H1 (cell line): ENCODE measurements around the gene CFAP58. TPM values are rescaled to one million over a fixed set of nuclear protein-coding genes. Genes with fewer than 3 reads are reported as not detected.

ENCODE experiments used
- BRCA1 ChIP-seq: IDR thresholded peaks from 2 replicates; pipeline ENCODE4 v1.6.1; 2012; ENCODE audit warnings: low read depth, low read length, improper control_type of control experiment
- CEBPB ChIP-seq: IDR thresholded peaks from 2 replicates; pipeline ENCODE4 v1.6.1; 2012; ENCODE audit warnings: low read depth, low read length
- CHD7 ChIP-seq: fragments of 300-600 bp; sonication (generic); IDR thresholded peaks from 2 replicates; pipeline ENCODE4 v1.7.1; 2012; ENCODE audit warnings: low read length, moderate library complexity, mild to moderate bottlenecking, inconsistent platforms; ENCODE audit not compliant: insufficient replicate concordance
- GABPA ChIP-seq: IDR thresholded peaks from 2 replicates; pipeline ENCODE4 v1.6.1; 2011; ENCODE audit warnings: mild to moderate bottlenecking, low read length, moderate library complexity, borderline replicate concordance; ENCODE audit not compliant: insufficient read depth
- RNF2 ChIP-seq: fragments of 200-900, 300-1000 bp; sonication (generic); IDR thresholded peaks from 2 replicates; pipeline ENCODE4 v1.7.1; 2016; ENCODE audit warnings: borderline replicate concordance, low read depth, mild to moderate bottlenecking, antibody characterized with exemption, low read length; ENCODE audit not compliant: poor library complexity, severe bottlenecking; ENCODE audit errors: missing control alignments
- SAP30 ChIP-seq: fragments of 300-600 bp; sonication (generic); IDR thresholded peaks from 2 replicates; pipeline ENCODE4 v1.7.1; 2012; ENCODE audit warnings: low read length, moderate library complexity, mild to moderate bottlenecking, inconsistent platforms; ENCODE audit not compliant: insufficient read depth, insufficient replicate concordance
- ZNF274 ChIP-seq: IDR thresholded peaks from 2 replicates; pipeline ENCODE4 v1.7.0; 2012; ENCODE audit warnings: low read length, borderline replicate concordance; ENCODE audit errors: extremely low read depth
- polyA plus RNA-seq, 7 experiments: library from polyadenylated mRNA; depleted of rRNA in 3 of 7; stranded (reverse) in 5 of 7; unstranded in 2 of 7; fragments of >200 nt in 5 of 7; fragments of 200-250 nt in 2 of 7; gene quantifications; 1 replicate in 5 of 7; 2 replicates in 1 of 7; 4 replicates in 1 of 7; pipeline versions ENCODE4 v1.2.1 to v1.2.3, GENCODE V29; 2011 to 2013; ENCODE audit warnings: missing spikeins in 2 of 7, mixed read lengths in 2 of 7
- total RNA-seq: library from RNA; stranded (reverse); fragmentation: NEBNext Ultra II Directional; extraction: Animal tissue kit (Norgen Biotek cat#: 25700); gene quantifications from 2 replicates; pipeline ENCODE4 v1.2.1, GENCODE V29; 2021

CFAP58 gene
- total and polyA plus RNA-seq, 2 of the 8 experiments (the other 6 are each of a cell fraction or from before 2014, with no cell fraction given) = 0.32 to 0.71 TPM

- TF ChIP-seq CHD7 = no peak
- TF ChIP-seq CEBPB = no peak
- TF ChIP-seq GABPA = no peak
- TF ChIP-seq ZNF274 = no peak
- no peak for TF ChIP-seq SAP30
- TF ChIP-seq RNF2 = no peak
- no peak for TF ChIP-seq BRCA1
These were observed 76.7 kb downstream of the CFAP58 start (continued) for GRCh38 chr10:104430360-104430759.
